Measurements from ENCODE around the gene PPIB. TPM values are rescaled to one million over a fixed set of nuclear protein-coding genes. Genes with fewer than 3 reads are reported as not detected.

Gene PPIB
- total and polyA plus RNA-seq, 4 donors, result 180 to 534 (median 428) TPM

DNA sequence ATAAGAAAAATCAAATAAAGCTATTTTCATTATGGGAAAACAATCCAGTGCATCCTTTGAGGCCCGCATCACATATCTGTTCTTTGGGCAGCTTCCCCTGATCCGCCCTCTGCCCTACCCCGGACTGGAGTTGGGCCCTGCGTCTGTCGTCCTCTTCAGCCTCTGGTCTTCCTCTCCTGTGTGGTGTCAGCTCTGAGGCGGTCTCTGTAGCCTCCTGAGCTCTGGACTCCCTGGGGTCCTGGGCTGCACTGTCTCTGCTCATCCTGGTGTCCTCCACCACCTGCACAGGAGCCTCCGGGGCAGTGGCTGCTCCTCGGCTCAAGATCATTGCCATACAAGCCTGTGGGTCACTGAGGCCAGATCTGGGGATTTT is 18.6 kb downstream of the PPIB start:
- no peak for DNase-seq (ENCODE audit: low read depth in 4 of 6, low spot score in 6 of 6)
- Histone ChIP-seq H3K27me3 (ENCODE audit: control insufficient read depth, insufficient read depth, low read length) (no peaks in the 10 kb centered on the region), H3K36me3 (ENCODE audit: control insufficient read depth, insufficient read depth, low read length) (peaks cover 50% of the 10 kb centered on the region), H3K4me3 (ENCODE audit: low read depth, low read length) (no peak overlapping the region), H3K27ac (ENCODE audit: low read depth, low read length) (peak overlapping the region; percentile 52), H3K4me1 (ENCODE audit: control insufficient read depth, insufficient read depth, low read length) (peaks cover 34% of the 10 kb centered on the region), H3K9me3 (ENCODE audit: control insufficient read depth, insufficient read depth, low read length) (no peaks in the 10 kb centered on the region)
- WGBS (ENCODE audit: insufficient coverage), result 84% methylated on average over 7 of the region's 8 CpGs

DNA sequence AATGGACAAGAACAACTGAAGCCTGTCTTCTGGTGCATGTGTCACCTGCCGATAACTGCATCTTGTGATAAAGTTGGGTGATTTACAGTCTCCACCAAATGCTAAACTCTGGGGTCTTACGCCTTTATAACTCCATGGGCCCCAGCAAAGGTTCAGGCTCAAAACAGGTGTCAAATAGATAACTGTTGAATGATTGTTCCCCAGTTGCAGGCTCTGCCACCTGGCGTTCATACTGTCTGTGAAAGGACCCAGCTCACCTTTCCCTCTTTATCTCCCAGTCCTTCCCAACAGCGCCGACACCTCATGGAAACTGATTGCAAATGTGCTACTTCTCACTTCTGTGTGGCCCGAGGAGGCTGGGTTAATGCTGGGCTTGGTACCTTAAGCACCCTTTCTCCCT is 19.5 kb downstream of the PPIB start:
- Histone ChIP-seq H3K36me3 (ENCODE audit: control insufficient read depth, insufficient read depth, low read length) (peaks cover 56% of the 10 kb centered on the region), H3K4me1 (ENCODE audit: control insufficient read depth, insufficient read depth, low read length) (peaks cover 34% of the 10 kb centered on the region), H3K9me3 (ENCODE audit: control insufficient read depth, insufficient read depth, low read length) (no peaks in the 10 kb centered on the region), H3K4me3 (ENCODE audit: low read depth, low read length) (no peak overlapping the region), H3K27ac (ENCODE audit: low read depth, low read length) (no peak overlapping the region), H3K27me3 (ENCODE audit: control insufficient read depth, insufficient read depth, low read length) (no peaks in the 10 kb centered on the region)
- WGBS (ENCODE audit: insufficient coverage), result 94% methylated on average over 4 of the region's 6 CpGs
- DNase-seq (ENCODE audit: low read depth in 4 of 6, low spot score in 6 of 6), result no peak

DNA sequence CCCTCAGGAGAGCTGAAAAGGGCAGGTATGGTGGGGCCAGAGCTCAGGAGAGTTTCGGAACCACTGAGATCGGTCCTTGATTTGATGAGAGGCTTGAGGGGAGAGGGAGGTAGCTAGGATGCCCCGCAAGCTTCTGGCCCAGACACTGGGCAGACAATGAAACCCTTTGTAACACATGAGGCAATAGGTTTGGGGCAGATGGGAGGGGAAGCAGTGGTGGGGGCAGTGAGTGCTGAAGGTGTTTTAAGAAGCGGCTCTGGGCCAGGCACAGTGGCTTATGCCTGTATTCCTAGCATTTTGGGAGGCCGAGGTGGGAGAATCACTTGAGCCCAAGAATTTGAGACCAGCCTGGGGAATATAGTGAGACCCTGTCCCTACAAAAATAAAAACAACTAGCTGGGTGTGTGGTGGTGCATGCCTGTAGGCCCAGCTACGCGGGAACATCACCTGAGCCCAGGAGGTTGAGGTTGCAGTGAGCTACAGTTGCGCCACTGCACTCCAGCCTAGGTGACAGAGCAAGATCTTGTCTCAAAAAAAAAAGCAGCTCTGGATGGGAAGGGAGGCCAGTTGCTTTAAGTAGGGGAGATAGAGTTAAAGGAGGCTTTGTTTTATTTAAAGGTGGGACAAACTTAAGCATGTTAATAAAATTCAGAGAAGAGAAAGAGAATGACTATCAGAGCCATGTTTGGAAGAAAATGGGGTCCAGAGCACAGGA is 20.9 kb downstream of the PPIB start:
- H3K27me3 ChIP-seq (ENCODE audit: control insufficient read depth, insufficient read depth, low read length), result no peaks in the 10 kb centered on the region
- H3K9me3 ChIP-seq (ENCODE audit: control insufficient read depth, insufficient read depth, low read length), result no peaks in the 10 kb centered on the region
- no peak overlapping the region for H3K4me3 ChIP-seq (ENCODE audit: low read depth, low read length)
- no peak overlapping the region for H3K27ac ChIP-seq (ENCODE audit: low read depth, low read length)
- peaks cover 28% of the 10 kb centered on the region for H3K4me1 ChIP-seq (ENCODE audit: control insufficient read depth, insufficient read depth, low read length)
- no peak for DNase-seq (ENCODE audit: low read depth in 4 of 6, low spot score in 6 of 6)
- 92% methylated on average over 7 of the region's 8 CpGs for WGBS (ENCODE audit: insufficient coverage)
- peaks cover 61% of the 10 kb centered on the region for H3K36me3 ChIP-seq (ENCODE audit: control insufficient read depth, insufficient read depth, low read length)

DNA sequence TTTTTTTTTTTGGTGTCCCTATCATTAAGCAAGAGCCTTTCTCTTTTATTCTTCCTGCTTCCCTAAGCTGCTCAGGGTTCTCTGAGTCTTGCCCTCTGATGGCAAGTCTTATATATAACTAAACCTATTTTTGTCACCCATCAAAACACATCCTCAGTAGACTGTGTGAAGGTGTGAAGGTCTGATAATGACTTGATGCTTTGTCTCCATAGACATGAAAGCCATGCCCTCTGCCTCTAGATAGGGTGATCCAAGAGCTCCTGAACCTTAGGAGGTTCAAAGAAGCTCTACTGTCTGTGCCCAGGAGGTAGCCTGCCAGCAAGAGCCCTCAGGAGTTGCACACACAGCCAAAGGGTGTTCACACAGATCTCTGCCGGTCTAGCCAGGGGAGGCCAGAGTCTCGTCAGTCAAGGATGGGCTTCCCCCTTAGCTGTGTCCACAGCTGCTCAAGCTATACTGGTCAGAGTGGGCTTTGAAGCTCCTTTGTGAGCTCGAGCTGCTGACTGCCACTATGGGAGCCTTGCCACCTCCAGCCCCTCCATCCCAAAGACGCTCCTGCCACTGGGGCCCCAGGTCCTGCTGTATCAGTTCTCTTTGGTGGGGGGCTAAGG is 24.4 kb downstream of the PPIB start:
- no peaks in the 10 kb centered on the region for H3K27me3 ChIP-seq (ENCODE audit: control insufficient read depth, insufficient read depth, low read length)
- H3K9me3 ChIP-seq (ENCODE audit: control insufficient read depth, insufficient read depth, low read length), result no peaks in the 10 kb centered on the region
- H3K36me3 ChIP-seq (ENCODE audit: control insufficient read depth, insufficient read depth, low read length), result peaks cover 72% of the 10 kb centered on the region
- no peak for DNase-seq (ENCODE audit: low read depth in 4 of 6, low spot score in 6 of 6)
- peaks cover 13% of the 10 kb centered on the region for H3K4me1 ChIP-seq (ENCODE audit: control insufficient read depth, insufficient read depth, low read length)
- WGBS (ENCODE audit: insufficient coverage), result 95% methylated on average over 3 of the region's 4 CpGs
- no peak overlapping the region for H3K4me3 ChIP-seq (ENCODE audit: low read depth, low read length)
- H3K27ac ChIP-seq (ENCODE audit: low read depth, low read length), result no peak overlapping the region

DNA sequence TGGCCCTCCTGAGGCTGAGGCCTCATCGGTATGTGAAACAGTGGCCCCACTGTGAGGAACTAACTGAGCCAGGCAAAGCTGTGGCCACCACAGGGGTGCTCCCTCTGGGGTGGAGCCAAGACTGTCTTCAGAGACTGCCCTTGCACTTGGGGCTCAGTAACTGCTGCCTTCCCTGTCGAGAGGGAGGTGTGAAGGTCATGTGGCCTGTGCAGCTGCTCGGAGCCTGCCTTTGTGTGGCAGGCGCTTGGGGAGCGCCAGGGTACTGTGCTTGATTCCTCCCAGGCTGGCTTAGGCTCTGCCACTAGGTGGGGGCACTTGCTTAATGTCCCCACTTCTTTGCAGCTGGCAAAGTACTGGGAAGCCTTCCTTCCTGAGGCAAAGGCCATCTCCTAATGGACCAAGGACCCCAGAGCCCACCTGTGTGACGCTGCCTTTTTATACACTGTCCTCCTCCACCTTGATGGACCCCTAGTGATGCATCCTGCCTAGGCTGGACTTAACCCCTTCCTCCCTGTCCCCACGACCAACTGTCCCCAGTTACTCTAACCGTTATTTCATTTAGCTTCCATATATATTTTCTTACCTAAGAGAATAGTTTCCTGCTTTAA is 25.5 kb downstream of the PPIB start:
- H3K27me3 ChIP-seq (ENCODE audit: control insufficient read depth, insufficient read depth, low read length), result no peaks in the 10 kb centered on the region
- no peak for DNase-seq (ENCODE audit: low read depth in 4 of 6, low spot score in 6 of 6)
- peaks cover 76% of the 10 kb centered on the region for H3K36me3 ChIP-seq (ENCODE audit: control insufficient read depth, insufficient read depth, low read length)
- H3K4me1 ChIP-seq (ENCODE audit: control insufficient read depth, insufficient read depth, low read length), result peaks cover 13% of the 10 kb centered on the region
- 55% methylated on average over 7 of the region's 8 CpGs for WGBS (ENCODE audit: insufficient coverage)
- no peak overlapping the region for H3K27ac ChIP-seq (ENCODE audit: low read depth, low read length)
- no peak overlapping the region for H3K4me3 ChIP-seq (ENCODE audit: low read depth, low read length)
- no peaks in the 10 kb centered on the region for H3K9me3 ChIP-seq (ENCODE audit: control insufficient read depth, insufficient read depth, low read length)

DNA sequence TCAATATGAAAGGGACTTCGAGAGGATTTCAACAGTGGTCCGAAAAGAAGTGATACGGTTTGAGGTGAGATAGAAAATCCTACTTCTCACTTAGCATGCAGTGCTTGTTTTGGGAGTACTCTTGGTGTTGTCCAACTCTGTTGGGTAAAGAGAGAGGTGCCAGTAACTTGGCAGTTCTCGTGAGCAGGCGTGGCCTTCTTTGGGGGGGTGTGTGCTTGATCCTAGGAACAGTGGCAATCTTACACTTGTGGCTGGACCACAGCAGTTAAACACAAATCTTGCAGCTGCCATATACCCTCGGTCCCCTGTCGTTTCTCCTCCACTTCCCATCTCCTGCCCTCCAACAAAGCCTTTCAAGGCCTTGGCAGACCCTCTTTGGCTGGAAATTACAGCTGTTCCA is 26.5 kb downstream of the PPIB start:
- WGBS (ENCODE audit: insufficient coverage), result 88% methylated on average over 3 of the region's 7 CpGs
- Histone ChIP-seq H3K36me3 (ENCODE audit: control insufficient read depth, insufficient read depth, low read length) (peaks cover 77% of the 10 kb centered on the region), H3K27me3 (ENCODE audit: control insufficient read depth, insufficient read depth, low read length) (no peaks in the 10 kb centered on the region), H3K4me1 (ENCODE audit: control insufficient read depth, insufficient read depth, low read length) (peaks cover 13% of the 10 kb centered on the region), H3K9me3 (ENCODE audit: control insufficient read depth, insufficient read depth, low read length) (no peaks in the 10 kb centered on the region), H3K27ac (ENCODE audit: low read depth, low read length) (no peak overlapping the region), H3K4me3 (ENCODE audit: low read depth, low read length) (no peak overlapping the region)
- no peak for DNase-seq (ENCODE audit: low read depth in 4 of 6, low spot score in 6 of 6)

DNA sequence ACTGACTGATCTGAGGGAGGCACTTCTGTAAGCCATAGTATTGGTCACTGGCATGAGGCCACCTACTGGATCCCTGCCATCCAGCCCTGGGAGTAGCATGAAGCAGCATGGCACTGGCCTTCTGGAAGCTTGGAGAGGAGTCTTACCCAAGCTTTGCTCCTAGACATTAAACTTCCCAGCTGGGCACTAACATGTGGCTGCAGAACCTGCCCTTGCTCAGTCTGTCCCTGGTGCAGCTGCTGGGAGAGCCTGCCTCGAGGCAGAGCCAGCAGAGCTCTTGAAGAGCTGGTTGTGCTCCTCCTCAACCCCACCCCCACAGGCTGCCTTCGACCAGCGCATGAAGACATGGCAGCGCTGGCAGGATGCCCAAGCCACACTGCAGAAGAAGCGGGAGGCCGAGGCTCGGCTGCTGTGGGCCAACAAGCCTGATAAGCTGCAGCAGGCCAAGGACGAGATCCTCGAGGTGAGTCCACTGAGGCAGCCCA is 28.4 kb downstream of the PPIB start:
- Histone ChIP-seq H3K9me3 (ENCODE audit: control insufficient read depth, insufficient read depth, low read length) (no peaks in the 10 kb centered on the region), H3K27me3 (ENCODE audit: control insufficient read depth, insufficient read depth, low read length) (no peaks in the 10 kb centered on the region), H3K36me3 (ENCODE audit: control insufficient read depth, insufficient read depth, low read length) (peaks cover 87% of the 10 kb centered on the region), H3K4me3 (ENCODE audit: low read depth, low read length) (no peak overlapping the region), H3K27ac (ENCODE audit: low read depth, low read length) (peak overlapping the region; percentile 4), H3K4me1 (ENCODE audit: control insufficient read depth, insufficient read depth, low read length) (peaks cover 13% of the 10 kb centered on the region)
- 55% methylated on average over 9 of the region's 9 CpGs for WGBS (ENCODE audit: insufficient coverage)
- peak in 2 of 6 donors; percentile 68 to 72 for DNase-seq (ENCODE audit: low read depth in 4 of 6, low spot score in 6 of 6)

DNA sequence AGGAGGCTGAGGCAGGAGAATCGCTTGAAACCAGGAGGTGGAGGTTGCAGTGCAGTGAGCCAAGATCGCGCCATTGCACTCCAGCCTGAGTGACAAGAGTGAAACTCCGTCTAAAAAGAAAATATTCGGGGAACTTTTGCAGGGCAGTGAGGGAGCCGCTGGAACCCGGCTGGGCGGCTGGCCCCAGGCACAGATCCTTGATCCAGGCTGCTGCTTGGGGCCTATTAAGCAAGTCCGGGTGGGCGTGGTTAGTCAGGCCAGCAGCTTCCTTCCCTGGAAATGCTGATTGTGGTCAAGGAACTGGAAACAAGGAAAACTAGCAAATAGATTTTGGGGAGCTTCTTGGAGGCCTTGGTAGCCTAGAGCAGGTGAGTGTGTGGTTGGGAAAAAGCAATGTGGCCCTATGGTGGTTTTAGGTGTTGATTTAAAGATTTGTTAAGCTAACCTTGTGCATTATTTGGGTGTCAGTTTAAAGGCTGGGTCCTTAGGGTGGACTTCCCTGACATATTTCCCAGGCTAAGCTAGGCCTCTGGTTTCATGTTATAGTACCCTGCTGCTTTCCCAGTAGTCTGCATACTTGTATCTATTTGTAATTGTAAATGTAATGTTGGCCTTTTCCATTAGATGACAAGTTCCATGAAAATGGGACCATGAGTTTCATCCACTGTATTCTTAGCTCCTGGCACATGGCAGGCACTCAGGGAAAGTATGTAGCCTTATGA is 29.0 kb downstream of the PPIB start:
- DNase-seq (ENCODE audit: low read depth in 4 of 6, low spot score in 6 of 6), result no peak
- H3K4me3 ChIP-seq (ENCODE audit: low read depth, low read length), result no peak overlapping the region
- no peak overlapping the region for H3K27ac ChIP-seq (ENCODE audit: low read depth, low read length)
- H3K36me3 ChIP-seq (ENCODE audit: control insufficient read depth, insufficient read depth, low read length), result peaks cover 90% of the 10 kb centered on the region
- no peaks in the 10 kb centered on the region for H3K27me3 ChIP-seq (ENCODE audit: control insufficient read depth, insufficient read depth, low read length)
- no peaks in the 10 kb centered on the region for H3K9me3 ChIP-seq (ENCODE audit: control insufficient read depth, insufficient read depth, low read length)
- WGBS (ENCODE audit: insufficient coverage), result 96% methylated on average over 10 of the region's 10 CpGs
- H3K4me1 ChIP-seq (ENCODE audit: control insufficient read depth, insufficient read depth, low read length), result peaks cover 13% of the 10 kb centered on the region

DNA sequence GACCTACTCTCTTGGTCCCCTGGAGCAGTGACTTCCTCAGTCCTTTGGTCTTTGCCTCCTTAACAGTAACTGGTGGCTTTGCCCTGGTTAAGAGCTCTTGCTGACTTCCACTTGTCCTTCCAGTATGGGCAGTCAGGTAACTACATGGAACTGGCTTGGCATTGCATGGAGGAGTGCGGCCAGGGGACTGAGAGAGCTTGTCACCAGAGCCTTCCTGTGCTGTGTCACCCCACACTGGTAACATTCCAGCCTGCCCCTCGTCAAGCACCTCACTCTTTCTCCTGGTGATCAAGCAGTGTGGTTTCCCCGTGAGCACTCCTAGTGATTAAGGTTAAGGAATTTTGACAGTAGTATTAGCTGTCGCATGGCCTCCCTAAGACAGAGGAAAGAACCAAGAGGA is 30.6 kb downstream of the PPIB start:
- H3K9me3 ChIP-seq (ENCODE audit: control insufficient read depth, insufficient read depth, low read length), result no peaks in the 10 kb centered on the region
- H3K4me1 ChIP-seq (ENCODE audit: control insufficient read depth, insufficient read depth, low read length), result peaks cover 12% of the 10 kb centered on the region
- H3K36me3 ChIP-seq (ENCODE audit: control insufficient read depth, insufficient read depth, low read length), result peaks cover 79% of the 10 kb centered on the region
- H3K27me3 ChIP-seq (ENCODE audit: control insufficient read depth, insufficient read depth, low read length), result no peaks in the 10 kb centered on the region
- DNase-seq (ENCODE audit: low read depth in 4 of 6, low spot score in 6 of 6), result no peak
- 100% methylated on average over 2 of the region's 4 CpGs for WGBS (ENCODE audit: insufficient coverage)
- H3K4me3 ChIP-seq (ENCODE audit: low read depth, low read length), result no peak overlapping the region
- H3K27ac ChIP-seq (ENCODE audit: low read depth, low read length), result no peak overlapping the region
